K562 (cell line): ENCODE results near the gene FLOT2. TPM values are rescaled to one million over a fixed set of nuclear protein-coding genes. Genes with fewer than 3 reads are reported as not detected.

Source experiments
- ATAC-seq: fragments of 200-7000 bp; cut with Tn5 transposase; 3 replicates; pipeline ENCODE4 v1.9.1; 2020; ENCODE audit warnings: moderate library complexity
- BruUV-seq: library from RNA; stranded (reverse); fragments of 400-500 nt; replicated peaks from 2 replicates; lab custom pipeline; 2021; lab: Mats Ljungman, UMichigan
- CTCF ChIA-PET: fragments of 300-600 bp; formaldehyde crosslinking; extraction: SDS; loops from one replicate; lab custom pipeline; 2021; ENCODE audit warnings: low intra/inter-chr PET ratio; lab: Yijun Ruan, JAX
- POLR2A ChIA-PET: fragments of 300-600, 350-650 bp; sonication (Branson Sonifier 250); formaldehyde crosslinking; extraction: SDS; loops from one replicate; lab custom pipeline; 2021; ENCODE audit warnings: antibody characterized with exemption, inconsistent platforms; lab: Yijun Ruan, JAX
- DNase-seq, 4 experiments: peaks; one replicate each; pipeline versions ENCODE4 v3.0.0 to v3.0.0-alpha.2; 2011 to 2018; ENCODE audit warnings: low spot score in 3 of 4, mixed read lengths in 3 of 4; ENCODE audit errors: extremely low read depth in 1 of 4
- FAIRE-seq: peaks from 2 replicates; lab custom pipeline; 2011; peaks lifted over from hg19 to GRCh38; lab: Jason Lieb, UNC
- H2AFZ ChIP-seq: 2 replicates; pipeline ENCODE4 v1.6.0; 2011; ENCODE audit warnings: low read depth, low read length, control low read depth, inconsistent platforms
- H3K27ac ChIP-seq: fragments of 200-600 bp; 3 replicates; pipeline ENCODE4 v1.8.0; 2011; ENCODE audit warnings: low read depth, mild to moderate bottlenecking, control low read depth, inconsistent platforms, low read length, moderate library complexity, mixed read lengths; ENCODE audit errors: extremely low read depth
- H3K27me3 ChIP-seq, 2 experiments: fragments of 300-600 bp in 1 of 2; 2 replicates in 1 of 2; 3 replicates in 1 of 2; pipeline versions ENCODE4 v1.6.0 to v1.8.0; 2011; ENCODE audit warnings: inconsistent platforms in 2 of 2, low read length in 2 of 2, mild to moderate bottlenecking in 1 of 2, mixed read lengths in 1 of 2, moderate library complexity in 1 of 2; ENCODE audit not compliant: control insufficient read depth in 2 of 2, insufficient read depth in 2 of 2
- H3K36me3 ChIP-seq: fragments of 300-600 bp; 3 replicates; pipeline ENCODE4 v1.8.0; 2011; ENCODE audit warnings: mild to moderate bottlenecking, low read length, inconsistent platforms; ENCODE audit not compliant: control insufficient read depth, insufficient read depth
- H3K4me1 ChIP-seq, 2 experiments: fragments of 200-600 bp in 1 of 2; replicated peaks in 1 of 2; 2 replicates in 1 of 2; 3 replicates in 1 of 2; pipeline versions ENCODE4 v1.5.1 to v1.8.0; 2011; ENCODE audit warnings: inconsistent platforms in 2 of 2, low read length in 2 of 2, mild to moderate bottlenecking in 1 of 2, mixed read lengths in 1 of 2, moderate library complexity in 1 of 2; ENCODE audit not compliant: control insufficient read depth in 2 of 2, insufficient read depth in 2 of 2
- H3K4me2 ChIP-seq: 2 replicates; pipeline ENCODE4 v1.6.1; 2011; ENCODE audit warnings: low read length, control low read depth, inconsistent platforms, mixed read lengths; ENCODE audit not compliant: insufficient read depth
- H3K4me3 ChIP-seq: fragments of 200-600 bp; sonication (generic), shearing (Covaris generic); 2 replicates; pipeline ENCODE4 v1.5.1; 2016; ENCODE audit warnings: control low read depth, inconsistent platforms
- H3K79me2 ChIP-seq: fragments of 200-600 bp; 3 replicates; pipeline ENCODE4 v1.8.0; 2011; ENCODE audit warnings: low read length, inconsistent platforms; ENCODE audit not compliant: control insufficient read depth, insufficient read depth
- H3K9ac ChIP-seq, 2 experiments: 2 replicates each; pipeline versions ENCODE4 v1.6.0 to v1.6.1; 2011; ENCODE audit warnings: low read depth in 2 of 2, low read length in 2 of 2, control low read depth in 1 of 2, inconsistent platforms in 1 of 2, mild to moderate bottlenecking in 1 of 2, mixed read lengths in 1 of 2; ENCODE audit not compliant: insufficient read depth in 1 of 2
- H3K9me1 ChIP-seq: one replicate; pipeline ENCODE4 v1.6.0; 2011; ENCODE audit warnings: inconsistent platforms, mild to moderate bottlenecking, low read length, moderate library complexity; ENCODE audit not compliant: control insufficient read depth, insufficient read depth
- H3K9me3 ChIP-seq: replicated peaks from 2 replicates; pipeline ENCODE4 v1.5.1; 2011; ENCODE audit warnings: low read depth, low read length, inconsistent platforms; ENCODE audit not compliant: control insufficient read depth, insufficient read depth
- H4K20me1 ChIP-seq: replicated peaks from 2 replicates; pipeline ENCODE4 v1.6.1; 2011; ENCODE audit warnings: low read length, inconsistent platforms, mixed read lengths; ENCODE audit not compliant: control insufficient read depth, insufficient read depth
- NFE2 ChIP-seq: IDR thresholded peaks from 2 replicates; pipeline ENCODE4 v1.6.1; 2014; ENCODE audit warnings: antibody characterized with exemption, low read depth
- PHF20 ChIP-seq: fragments of 450-650 bp; IDR thresholded peaks from 2 replicates; pipeline ENCODE4 v1.6.1; 2018; ENCODE audit not compliant: partially characterized antibody
- STAT5A ChIP-seq: IDR thresholded peaks from 2 replicates; pipeline ENCODE4 v1.6.1; 2012; ENCODE audit warnings: low read length, inconsistent platforms, borderline replicate concordance
- ZNF384 ChIP-seq: IDR thresholded peaks from 2 replicates; pipeline ENCODE4 v1.6.1; 2012; ENCODE audit warnings: low read depth, low read length, improper control_type of control experiment
- ZNF766 ChIP-seq: fragments of 200-800 bp; sonication (Bioruptor generic); conservative IDR thresholded peaks from 2 replicates; pipeline ENCODE4 v1.6.1; 2016; ENCODE audit warnings: missing genetic modification characterization, missing compliant biosample characterization
- WGBS: fragments of 100-300 bp; shearing (Covaris generic); methylation state at CpG from one replicate; pipeline ENCODE4 v1.1.6; 2016; ENCODE audit warnings: low coverage, mixed read lengths; ENCODE audit not compliant: insufficient coverage; ENCODE audit errors: missing lambda C conversion rate; 5-methylcytosine and 5-hydroxymethylcytosine counted together
- in situ Hi-C: fragments of 300-500 bp; cut with MboI; formaldehyde crosslinking; loops from 4 replicates; pipeline ENCODE4 v1.15.0; 2018; ENCODE audit warnings: inconsistent platforms, mixed read lengths
- intact Hi-C: fragments of 100-400 bp; cut with micrococcal nuclease; formaldehyde crosslinking; loops from 2 replicates; pipeline ENCODE4 v1.14.2; 2022
- polyA plus RNA-seq, 8 experiments: library from polyadenylated mRNA; depleted of rRNA in 4 of 8; stranded (reverse) in 5 of 8; unstranded in 3 of 8; fragments of >200 nt; fragmentation: Nextera tagmentation in 2 of 8; fragmentation: Illumina TruSeq in 1 of 8; extraction: Ambion mirVana in 2 of 8; extraction: Trizol in 1 of 8; gene quantifications; 2 replicates each; pipeline versions ENCODE4 v1.2.1 to v1.2.3, GENCODE V29; 2011 to 2014; ENCODE audit warnings: inconsistent platforms in 1 of 8, missing spikeins in 1 of 8
- total RNA-seq, 7 experiments: library from RNA; depleted of rRNA in 6 of 7; stranded (reverse); fragments of >200 nt in 6 of 7; fragmentation: Illumina TruSeq in 2 of 7; extraction: Trizol in 2 of 7; gene quantifications; 2 replicates each; pipeline versions ENCODE4 v1.2.1 to v1.2.3, GENCODE V29; 2011 to 2021; ENCODE audit warnings: low replicate concordance in 1 of 7
- TF ChIP-seq, protein P1 (sequence below): sonication (generic); IDR thresholded peaks from 2 replicates; pipeline ENCODE4 v1.6.1; 2016

Gene FLOT2
- total and polyA plus RNA-seq, 9 of the 15 experiments (the other 6 are each of a cell fraction or from before 2014, with no cell fraction given): 17.5 to 138 (median 41.7) TPM

DNA sequence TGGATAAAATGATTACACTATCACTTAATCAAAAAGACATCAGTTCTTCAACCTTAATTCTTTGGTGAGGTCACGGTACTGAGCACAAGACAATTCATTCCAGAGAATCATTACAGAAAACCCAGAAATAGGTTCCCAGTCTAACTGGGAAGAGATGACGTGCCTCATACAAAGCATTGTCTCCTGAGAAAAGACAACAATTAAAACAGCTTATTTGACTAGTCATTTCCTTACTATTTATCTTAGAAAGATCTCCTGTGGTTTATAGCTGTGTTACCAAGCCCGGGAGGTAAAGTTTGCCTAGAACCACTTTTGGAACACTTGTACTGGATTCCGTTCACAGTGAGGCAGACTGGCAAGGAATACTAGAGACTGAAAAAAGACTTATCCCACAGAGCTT is 48.7 kb upstream of the FLOT2 start:
- intact Hi-C loops (no loop called here), in situ Hi-C loops (no loop called here)
- no TSS peak for BruUV-seq
- H3K9me1 ChIP-seq: no peaks in the 10 kb centered on the region
- POLR2A ChIA-PET: interaction anchor here (0.7 to 2.2 kb wide), 4 partner anchors 9 to 49 kb away, joined by 3 to 8 read pairs (median 5); no protein-coding TSS in a partner anchor
- H3K27me3 ChIP-seq: no peaks in the 10 kb centered on the region
- no peak overlapping the region for H2AFZ ChIP-seq
- peaks cover 95% of the 10 kb centered on the region for H3K79me2 ChIP-seq
- CTCF ChIA-PET: no interaction called here
- WGBS: 62% methylated on average over 4 of the region's 4 CpGs
- H3K4me1 ChIP-seq: peaks cover 11 to 18% of the 10 kb centered on the region in 2 experiments; a peak in 4 of 5 replicates
- peak; percentile 25; the same call in 1 of the 2 replicates for TF ChIP-seq NFE2
- TF ChIP-seq, protein P1, sequence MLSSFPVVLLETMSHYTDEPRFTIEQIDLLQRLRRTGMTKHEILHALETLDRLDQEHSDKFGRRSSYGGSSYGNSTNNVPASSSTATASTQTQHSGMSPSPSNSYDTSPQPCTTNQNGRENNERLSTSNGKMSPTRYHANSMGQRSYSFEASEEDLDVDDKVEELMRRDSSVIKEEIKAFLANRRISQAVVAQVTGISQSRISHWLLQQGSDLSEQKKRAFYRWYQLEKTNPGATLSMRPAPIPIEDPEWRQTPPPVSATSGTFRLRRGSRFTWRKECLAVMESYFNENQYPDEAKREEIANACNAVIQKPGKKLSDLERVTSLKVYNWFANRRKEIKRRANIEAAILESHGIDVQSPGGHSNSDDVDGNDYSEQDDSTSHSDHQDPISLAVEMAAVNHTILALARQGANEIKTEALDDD: peak; percentile 92
- TF ChIP-seq STAT5A: no peak
- TF ChIP-seq ZNF766 (CRISPR knock-in tag): 0 out of 2 replicates have a peak, but pooled peaks have one; percentile 21
- no peak for TF ChIP-seq ZNF384
- no peak for TF ChIP-seq PHF20
- H4K20me1 ChIP-seq: peaks cover 6% of the 10 kb centered on the region; the same call in 1 of the 2 replicates
- no peak overlapping the region for H3K27ac ChIP-seq
- no peak overlapping the region for H3K4me2 ChIP-seq
- H3K9ac ChIP-seq: no peak overlapping the region
- ATAC-seq: no peak
- H3K4me3 ChIP-seq: no peak overlapping the region
- no peaks in the 10 kb centered on the region for H3K9me3 ChIP-seq
- no peak for DNase-seq
- FAIRE-seq: no peak
- H3K36me3 ChIP-seq: peaks cover 62% of the 10 kb centered on the region
